SK-N-MC (cell line): Measurements from ENCODE around the gene GCK.

Experiments used
- EZH2 ChIP-seq: fragments of 200-600 bp; sonication (generic); IDR thresholded peaks from one replicate; pipeline ENCODE4 v1.6.1; 2017; ENCODE audit warnings: antibody characterized with exemption
- POLR2AphosphoS5 ChIP-seq: IDR thresholded peaks from 2 replicates; pipeline ENCODE4 v1.6.1; 2012; ENCODE audit warnings: mild to moderate bottlenecking, low read depth, low read length, borderline replicate concordance

GRCh38 chr7:44173911-44174693 lies 15.1 kb downstream of the GCK start:
- TF ChIP-seq POLR2AphosphoS5: no peak
- no peak for TF ChIP-seq EZH2
